Hepatocyte (in vitro differentiated cells): ENCODE results near the gene STAM. TPM values are rescaled to one million over a fixed set of nuclear protein-coding genes. Genes with fewer than 3 reads are reported as not detected.

Experiments
- DNase-seq: peaks from one replicate; pipeline ENCODE4 v3.0.0-alpha.2; 2016; ENCODE audit warnings: low spot score
- H2AFZ ChIP-seq: fragments of 200-600 bp; sonication (generic); 2 replicates; pipeline ENCODE4 v1.6.0; 2016; ENCODE audit warnings: antibody characterized with exemption, mild to moderate bottlenecking
- H3K27ac ChIP-seq: fragments of 200-600 bp; sonication (generic); 2 replicates; pipeline ENCODE4 v1.5.1; 2016; ENCODE audit warnings: mild to moderate bottlenecking
- H3K27me3 ChIP-seq: fragments of 200-600 bp; sonication (generic); 2 replicates; pipeline ENCODE4 v1.6.1; 2016
- H3K36me3 ChIP-seq: fragments of 200-600 bp; sonication (generic); replicated peaks from 2 replicates; pipeline ENCODE4 v1.5.1; 2016; ENCODE audit warnings: low read depth; ENCODE audit not compliant: insufficient read depth
- H3K4me1 ChIP-seq: fragments of 200-600 bp; sonication (generic); 2 replicates; pipeline ENCODE4 v1.5.1; 2016; ENCODE audit warnings: mild to moderate bottlenecking, moderate library complexity; ENCODE audit not compliant: insufficient read depth
- H3K4me2 ChIP-seq: fragments of 200-600 bp; sonication (generic); 2 replicates; pipeline ENCODE4 v1.6.0; 2016
- H3K4me3 ChIP-seq: fragments of 200-600 bp; sonication (generic); 2 replicates; pipeline ENCODE4 v1.5.1; 2016; ENCODE audit warnings: mild to moderate bottlenecking
- H3K79me2 ChIP-seq: fragments of 200-600 bp; sonication (generic); 2 replicates; pipeline ENCODE4 v1.6.0; 2017; ENCODE audit warnings: mild to moderate bottlenecking
- H3K9me2 ChIP-seq: fragments of 200-600 bp; sonication (generic); replicated peaks from 2 replicates; pipeline ENCODE4 v1.6.0; 2017; ENCODE audit warnings: mild to moderate bottlenecking; ENCODE audit not compliant: insufficient read depth
- H3K9me3 ChIP-seq: fragments of 200-600 bp; sonication (generic); 2 replicates; pipeline ENCODE4 v1.5.1; 2016; ENCODE audit warnings: low read depth, mild to moderate bottlenecking
- H4K20me1 ChIP-seq: fragments of 200-600 bp; sonication (generic); 2 replicates; pipeline ENCODE4 v1.6.0; 2016; ENCODE audit warnings: mild to moderate bottlenecking; ENCODE audit not compliant: insufficient read depth, poor library complexity, severe bottlenecking
- CTCF ChIP-seq: fragments of 200-600 bp; sonication (generic); IDR thresholded peaks from 2 replicates; pipeline ENCODE4 v1.5.1; 2016; ENCODE audit warnings: antibody characterized with exemption, mild to moderate bottlenecking; ENCODE audit not compliant: poor library complexity
- EZH2 ChIP-seq: fragments of 200-600 bp; sonication (generic); IDR thresholded peaks from 2 replicates; pipeline ENCODE4 v1.6.1; 2016; ENCODE audit warnings: antibody characterized with exemption, mild to moderate bottlenecking, borderline replicate concordance
- EZH2phosphoT487 ChIP-seq: fragments of 200-600 bp; sonication (generic); IDR thresholded peaks from one replicate; pipeline ENCODE4 v1.6.1; 2018; ENCODE audit warnings: antibody characterized with exemption, mild to moderate bottlenecking, low read depth, moderate library complexity; ENCODE audit not compliant: unreplicated experiment, severe bottlenecking
- WGBS: methylation state at CpG from one replicate; pipeline ENCODE4 v1.1.6; 2016; ENCODE audit warnings: low lambda C conversion rate; ENCODE audit errors: missing lambda C conversion rate; 5-methylcytosine and 5-hydroxymethylcytosine counted together
- polyA plus RNA-seq: library from polyadenylated mRNA; unstranded; fragments of >200 nt; fragmentation: Nextera tagmentation; extraction: Ambion mirVana; gene quantifications from 2 replicates; pipeline ENCODE4 v1.2.1, GENCODE V29; 2016
- total RNA-seq: library from RNA; depleted of rRNA; stranded (reverse); fragments of >200 nt; gene quantifications from 2 replicates; pipeline ENCODE4 v1.2.3, GENCODE V29; 2014

The STAM gene
- total and polyA plus RNA-seq, 2 experiments from 2014 or later: 20.6 to 29.9 TPM

GRCh38 chr10:17647326-17647725 is 3.4 kb downstream of the STAM start:
- Histone ChIP-seq H3K27me3 (no peaks in the 10 kb centered on the region), H3K4me3 (no peak overlapping the region), H4K20me1 (peaks cover 3% of the 10 kb centered on the region), H3K27ac (no peak overlapping the region), H3K9me3 (no peaks in the 10 kb centered on the region), H3K9me2 (no peaks in the 10 kb centered on the region), H3K4me2 (no peak overlapping the region), H3K36me3 (no peaks in the 10 kb centered on the region), H3K79me2 (peaks cover 86% of the 10 kb centered on the region), H2AFZ (no peak overlapping the region), H3K4me1 (peaks cover 18% of the 10 kb centered on the region)
- WGBS: 97% methylated on average over 3 of the region's 3 CpGs
- TF ChIP-seq EZH2phosphoT487 (no peak), EZH2 (no peak), CTCF (no peak)
- no peak for DNase-seq

GRCh38 chr10:17648243-17649035 is 4.5 kb downstream of the STAM start:
- TF ChIP-seq CTCF (no peak), EZH2phosphoT487 (no peak), EZH2 (no peak)
- H3K79me2 ChIP-seq: peaks cover 89% of the 10 kb centered on the region
- no peaks in the 10 kb centered on the region for H3K9me3 ChIP-seq
- 93% methylated on average over 10 of the region's 10 CpGs for WGBS
- peaks cover 3% of the 10 kb centered on the region for H4K20me1 ChIP-seq
- no peaks in the 10 kb centered on the region for H3K9me2 ChIP-seq
- no peaks in the 10 kb centered on the region for H3K36me3 ChIP-seq
- H3K27ac ChIP-seq: no peak overlapping the region
- H3K4me1 ChIP-seq: peaks cover 15% of the 10 kb centered on the region
- no peak overlapping the region for H2AFZ ChIP-seq
- no peak overlapping the region for H3K4me3 ChIP-seq
- no peak overlapping the region for H3K4me2 ChIP-seq
- no peak for DNase-seq
- H3K27me3 ChIP-seq: no peaks in the 10 kb centered on the region

- Histone ChIP-seq H3K9me3 (no peaks in the 10 kb centered on the region), H3K9me2 (no peaks in the 10 kb centered on the region), H2AFZ (no peak overlapping the region), H3K36me3 (no peaks in the 10 kb centered on the region), H3K27me3 (no peaks in the 10 kb centered on the region), H3K4me2 (no peak overlapping the region), H3K79me2 (peaks cover 95% of the 10 kb centered on the region), H3K4me3 (no peak overlapping the region), H3K27ac (no peak overlapping the region), H4K20me1 (peaks cover 3% of the 10 kb centered on the region), H3K4me1 (peaks cover 15% of the 10 kb centered on the region)
- DNase-seq: no peak
- WGBS: 92% methylated on average over 4 of the region's 4 CpGs
- TF ChIP-seq EZH2phosphoT487: no peak
- TF ChIP-seq CTCF: no peak
- no peak for TF ChIP-seq EZH2
Measured at GRCh38 chr10:17649052-17649451, 5.1 kb downstream of the STAM start.
